Islet precursor cell (in vitro differentiated cells): ENCODE results near the gene KLF14.
"Not testable (repeated sequence)": the region's sequence is repeated elsewhere in the genome, so short reads cannot be mapped to it uniquely, and the experiment has no call there.

Experiments used
- DNase-seq: peaks from one replicate; pipeline ENCODE4 v3.0.0-alpha.2; 2018

KLF14 gene

GRCh38 chr7:130733931-130734814 lies at the start of gene KLF14:
KLF14 (minus strand) TSS chr7:130734207; CDS start chr7:130734033, 174 bp downstream.
- peak; percentile 63 for DNase-seq

DNA sequence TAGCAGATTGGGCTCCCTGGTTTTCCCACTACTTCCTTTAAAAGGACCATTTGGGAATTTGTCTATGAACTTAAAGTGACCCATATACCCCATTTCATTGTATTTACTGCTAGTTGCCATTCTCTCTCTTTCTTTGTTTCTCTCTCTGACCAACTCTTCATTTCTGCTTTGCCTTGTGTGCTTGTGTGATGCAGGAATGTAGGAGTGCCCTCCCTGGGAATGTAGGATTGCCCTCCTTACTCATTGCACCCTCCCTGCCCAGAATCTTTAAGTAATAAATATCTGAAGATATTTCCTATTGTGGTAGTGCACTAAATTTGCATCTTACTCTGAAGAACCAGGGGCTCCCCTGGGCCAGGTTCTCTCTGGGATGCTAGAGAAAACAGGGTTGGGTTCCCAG lies 47.3 kb upstream of the KLF14 start:
- DNase-seq = no peak

- DNase-seq = no peak
Measured at GRCh38 chr7:130777426-130777825, 43.4 kb upstream of the KLF14 start.

DNA sequence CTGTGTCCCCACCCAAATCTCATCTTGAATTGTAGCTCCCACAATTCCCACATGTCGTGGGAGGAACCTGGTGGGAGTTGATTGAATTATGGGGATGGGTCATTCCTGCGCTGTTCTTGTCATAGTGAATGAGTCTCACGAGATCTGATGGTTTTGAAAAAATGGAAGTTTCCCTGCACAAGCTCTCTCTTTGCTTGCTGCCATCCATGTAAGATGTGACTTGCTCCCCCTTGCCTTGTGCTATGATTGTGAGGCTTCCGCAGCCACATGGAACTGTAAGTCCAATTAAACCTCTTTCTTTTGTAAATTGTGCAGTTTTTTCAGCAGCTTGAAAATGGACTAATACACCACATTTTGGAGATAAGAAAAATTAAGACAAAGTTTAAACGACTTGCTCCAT lies 38.4 kb upstream of the KLF14 start:
- not testable (repeated sequence) for DNase-seq

- no peak for DNase-seq
Measured at GRCh38 chr7:130768854-130769253, 34.8 kb upstream of the KLF14 start.

DNA sequence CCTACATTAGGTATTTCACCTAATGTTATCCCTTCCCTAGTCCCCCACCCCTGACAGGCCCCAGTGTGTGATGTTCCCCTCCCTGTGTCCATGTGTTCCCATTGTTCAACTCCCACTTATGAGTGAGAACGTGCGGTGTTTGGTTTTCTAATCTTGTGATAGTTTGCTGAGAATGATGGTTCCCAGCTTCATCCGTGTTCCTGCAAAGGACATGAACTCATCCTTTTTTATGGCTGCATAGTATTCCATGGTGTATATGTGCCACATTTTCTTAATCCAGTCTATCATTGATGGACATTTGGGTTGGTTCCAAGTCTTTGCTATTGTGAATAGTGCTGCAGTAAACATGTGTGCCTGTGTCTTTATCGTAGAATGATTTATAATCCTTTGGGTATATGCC lies 30.6 kb upstream of the KLF14 start:
- DNase-seq = not testable (repeated sequence)

DNA sequence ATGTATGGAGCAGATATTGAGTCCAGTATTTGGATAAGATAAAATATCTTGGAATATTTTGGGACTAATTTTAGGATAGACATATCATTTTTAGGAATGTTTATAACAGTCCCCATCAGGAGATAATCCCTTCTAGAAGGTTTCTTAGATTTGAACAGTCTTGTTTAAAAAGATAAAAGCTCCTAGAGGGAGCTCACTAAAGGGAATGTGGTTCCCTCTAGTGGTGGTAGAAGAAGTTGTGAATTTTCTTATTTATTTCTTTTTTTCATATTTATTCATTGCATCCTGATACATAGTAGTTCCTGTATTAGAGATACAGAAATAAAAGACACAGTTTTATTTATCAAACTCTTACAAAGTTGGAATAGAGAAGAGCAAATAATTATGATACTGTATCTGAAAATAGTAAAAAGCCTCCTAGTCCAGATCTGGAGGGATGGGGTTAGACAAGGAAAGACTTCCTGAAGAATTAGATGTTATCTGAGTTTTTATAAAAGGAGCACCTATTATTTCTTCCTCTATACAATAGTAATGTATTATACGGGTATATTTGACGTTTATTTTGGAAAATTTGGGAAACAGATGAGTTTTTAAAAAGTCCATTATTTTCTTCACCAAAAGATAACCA lies 24.5 kb upstream of the KLF14 start:
- no peak for DNase-seq

DNA sequence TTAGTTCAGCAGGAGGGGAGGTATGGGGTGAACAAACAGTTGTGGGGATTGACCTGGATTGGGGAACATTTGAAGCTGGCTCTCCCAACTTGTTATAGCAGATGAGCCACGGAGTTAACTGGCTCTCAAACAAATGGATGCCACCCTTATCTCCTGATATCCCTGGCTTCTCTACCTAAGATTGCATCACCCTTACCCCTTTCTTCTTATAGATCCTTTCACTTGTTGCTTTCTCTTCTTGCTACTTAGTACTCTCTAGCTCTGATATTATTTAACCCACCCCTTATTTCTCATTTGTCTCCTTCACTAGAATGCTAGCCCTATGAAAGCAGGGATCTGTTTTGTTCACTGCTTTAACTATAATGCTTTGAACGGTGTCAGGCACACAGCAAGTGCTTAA lies 22.3 kb upstream of the KLF14 start:
- DNase-seq = no peak

GRCh38 chr7:130752424-130752823 lies 18.4 kb upstream of the KLF14 start:
- DNase-seq = no peak

- no peak for DNase-seq
Measured at GRCh38 chr7:130750755-130751154, 16.7 kb upstream of the KLF14 start.

DNA sequence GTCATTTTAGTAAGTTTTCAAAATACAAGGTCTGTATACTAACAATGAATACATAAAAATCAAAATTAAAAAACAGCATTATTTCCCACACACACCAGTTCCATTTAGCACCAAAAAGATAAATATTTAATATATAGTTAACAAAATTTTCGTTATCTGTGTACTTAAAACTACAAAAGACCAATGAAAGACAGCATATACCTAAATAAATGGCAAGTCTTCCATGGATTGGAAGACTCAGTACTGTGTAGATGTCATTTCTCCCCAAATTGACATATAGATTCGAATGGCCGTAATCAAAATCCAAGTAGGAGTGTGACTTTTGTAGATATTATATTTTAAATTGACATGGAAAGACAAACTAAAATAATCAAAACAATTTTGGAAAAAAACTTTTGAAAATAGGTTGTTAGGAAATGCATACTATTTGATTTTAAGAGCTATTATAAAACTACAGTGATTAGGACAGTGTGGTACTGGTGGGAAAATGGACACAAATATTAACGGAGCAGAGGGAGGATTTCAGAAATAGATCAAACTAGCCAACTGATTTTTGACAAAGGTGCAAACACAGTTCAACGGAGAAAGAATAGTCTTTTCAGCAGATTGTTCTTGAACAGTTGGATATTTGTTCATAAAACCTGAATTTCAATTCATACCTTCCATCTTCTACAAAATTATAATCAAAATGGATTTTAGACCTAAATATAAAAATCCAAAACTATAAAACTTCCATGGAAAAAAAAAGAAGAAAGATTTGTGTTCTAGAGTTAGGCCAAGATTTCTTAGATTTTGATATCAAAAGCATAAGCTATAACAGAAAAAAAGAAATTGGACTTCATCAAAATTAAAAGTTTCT lies 14.8 kb upstream of the KLF14 start:
- no peak for DNase-seq

DNA sequence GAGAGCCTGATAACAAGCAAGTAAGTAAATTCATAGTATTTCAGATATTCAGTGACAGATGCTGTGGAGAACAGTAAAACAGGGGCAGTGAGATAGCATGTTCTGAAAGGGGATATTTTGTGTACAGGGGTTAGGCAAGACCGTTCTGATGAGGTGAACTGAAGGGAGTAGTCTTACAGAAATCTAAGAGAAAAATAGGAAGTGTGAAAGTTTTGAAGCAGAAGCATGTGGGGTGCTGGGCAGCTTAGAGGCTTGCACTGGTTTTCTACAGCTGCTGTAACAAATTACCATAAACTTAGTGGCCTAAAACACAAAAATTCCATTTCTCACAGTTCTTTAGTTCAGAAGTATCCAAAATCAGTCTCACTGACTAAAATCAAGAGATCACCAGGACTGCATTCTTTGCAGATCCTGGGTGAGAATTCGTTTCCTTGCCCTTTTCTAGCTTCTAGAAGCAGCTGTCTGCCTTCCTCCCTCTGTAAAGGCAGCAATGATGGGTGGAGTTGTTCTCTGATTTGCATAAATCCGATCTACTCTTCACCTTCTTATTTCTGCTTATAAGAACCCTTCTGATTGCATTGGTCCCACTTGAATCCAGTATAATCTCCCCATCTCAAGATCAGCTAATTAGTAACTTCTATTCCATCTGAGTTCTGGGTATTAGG lies 7.5 kb upstream of the KLF14 start:
- DNase-seq = no peak

GRCh38 chr7:130740606-130741005 lies 6.6 kb upstream of the KLF14 start:
- no peak for DNase-seq

DNA sequence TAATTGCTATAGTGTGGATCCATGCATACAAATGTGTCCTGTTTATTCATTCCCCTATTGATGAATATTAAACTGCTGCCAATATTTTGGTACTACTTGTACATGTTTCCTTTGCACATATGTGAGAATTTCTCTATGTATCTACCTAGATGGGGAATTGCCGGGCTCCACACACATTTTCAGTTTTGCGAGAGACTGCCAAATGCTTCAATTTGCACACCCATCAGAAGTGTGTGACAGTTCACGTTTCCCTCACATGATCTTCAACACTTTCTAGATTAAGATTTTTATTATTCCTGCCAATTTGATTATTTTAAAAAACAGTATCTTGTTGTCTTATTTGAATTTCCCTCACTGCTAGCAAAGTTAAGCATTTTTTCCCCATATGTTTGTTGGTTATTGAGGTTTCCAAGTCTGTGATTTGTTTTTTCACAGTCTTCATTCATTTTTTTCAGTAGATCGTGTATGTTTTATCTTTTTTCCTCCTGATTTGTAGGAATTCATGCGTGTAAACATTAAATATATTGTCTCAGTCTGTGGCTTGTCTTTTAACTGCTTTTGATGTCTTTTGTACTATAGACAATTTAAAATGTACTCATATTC lies 2.4 kb upstream of the KLF14 start:
- no peak for DNase-seq

DNA sequence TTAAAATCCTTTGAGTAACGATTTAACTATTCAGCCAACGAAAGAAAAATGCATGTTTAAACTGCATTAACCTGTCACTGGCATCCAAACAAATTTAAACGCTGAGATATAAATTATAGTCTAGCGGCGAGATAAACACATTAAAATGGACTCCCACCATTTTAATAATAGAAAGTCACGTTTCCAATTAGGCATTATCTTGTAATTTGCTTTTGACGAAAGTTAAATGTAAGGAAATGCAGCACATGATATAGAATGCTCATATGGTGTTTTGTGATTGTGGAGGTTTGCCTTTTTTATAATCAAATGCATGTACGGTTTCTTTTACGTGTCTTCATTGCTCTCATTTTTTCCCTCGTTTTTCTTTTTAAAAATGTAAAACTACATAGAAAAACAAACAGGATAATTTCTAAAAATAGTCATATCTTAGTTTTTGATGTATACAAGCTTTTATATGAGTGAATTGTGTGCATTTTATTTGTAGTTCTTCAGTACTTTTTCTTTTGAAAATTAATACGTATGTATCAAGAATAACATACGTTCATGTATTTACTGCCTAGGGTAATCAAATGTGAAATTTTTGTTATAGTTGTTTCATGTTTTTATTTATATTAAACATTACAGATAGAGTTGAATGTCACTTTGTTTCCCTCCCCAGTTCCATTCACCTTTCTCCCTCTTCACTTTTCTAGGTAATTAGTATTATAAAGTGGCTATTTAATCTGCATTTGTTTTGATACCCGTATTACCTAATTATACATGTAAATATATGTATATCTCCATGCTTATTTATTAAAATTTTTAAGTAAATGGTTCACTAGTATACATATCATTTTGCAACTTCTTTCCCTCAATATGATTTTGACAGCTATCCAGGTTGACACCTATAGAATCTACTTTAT lies 1.1 kb upstream of the KLF14 start:
- no peak for DNase-seq

DNA sequence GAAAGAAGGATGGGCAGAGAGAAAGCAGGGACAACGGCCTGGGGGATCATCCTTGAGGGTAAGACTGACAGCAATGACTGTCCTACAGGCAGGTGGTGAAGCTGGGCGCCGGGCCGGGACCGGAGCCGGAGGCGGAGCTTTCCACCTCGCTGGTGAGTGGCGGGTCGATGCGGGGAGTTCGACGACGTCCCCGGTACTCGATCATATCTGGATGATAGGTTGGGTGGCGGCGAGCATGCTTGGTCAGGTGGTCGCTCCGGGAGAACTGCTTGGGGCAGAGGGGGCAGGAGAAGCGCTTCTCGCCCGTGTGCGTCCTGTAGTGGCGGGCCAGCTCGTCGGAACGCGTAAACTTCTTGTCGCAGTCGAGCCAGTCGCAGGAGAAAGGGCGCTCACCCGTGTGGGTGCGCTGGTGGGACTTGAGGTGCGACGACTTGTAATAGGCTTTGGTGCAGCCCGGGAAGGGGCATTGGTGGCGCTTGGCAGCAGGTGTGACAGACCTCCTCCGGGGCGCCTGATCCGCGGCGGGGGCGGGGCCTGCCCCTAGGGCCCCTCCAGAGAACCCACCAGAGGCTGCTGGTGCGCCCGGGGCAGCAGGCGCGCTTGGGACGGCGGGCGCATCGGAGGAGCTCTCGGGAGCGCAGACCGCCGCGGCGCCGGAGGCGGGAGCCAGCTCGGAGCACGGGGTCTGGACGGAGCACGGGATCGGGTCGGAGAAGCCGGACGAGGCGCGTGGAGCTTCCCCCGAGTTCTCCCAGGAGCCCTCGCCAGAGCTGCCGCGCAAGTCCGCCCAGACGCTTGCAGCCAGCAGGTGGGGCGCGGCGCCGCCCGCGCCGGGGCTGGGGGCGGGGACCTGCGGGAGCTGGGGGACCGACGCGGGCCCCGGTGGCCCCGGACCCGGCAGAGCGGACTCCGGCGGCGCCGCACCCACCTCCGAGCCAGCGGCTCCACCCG lies 752 bp downstream of the KLF14 start:
- peak; percentile 65 for DNase-seq

GRCh38 chr7:130723784-130724183 lies 10.2 kb downstream of the KLF14 start:
- DNase-seq = no peak

DNA sequence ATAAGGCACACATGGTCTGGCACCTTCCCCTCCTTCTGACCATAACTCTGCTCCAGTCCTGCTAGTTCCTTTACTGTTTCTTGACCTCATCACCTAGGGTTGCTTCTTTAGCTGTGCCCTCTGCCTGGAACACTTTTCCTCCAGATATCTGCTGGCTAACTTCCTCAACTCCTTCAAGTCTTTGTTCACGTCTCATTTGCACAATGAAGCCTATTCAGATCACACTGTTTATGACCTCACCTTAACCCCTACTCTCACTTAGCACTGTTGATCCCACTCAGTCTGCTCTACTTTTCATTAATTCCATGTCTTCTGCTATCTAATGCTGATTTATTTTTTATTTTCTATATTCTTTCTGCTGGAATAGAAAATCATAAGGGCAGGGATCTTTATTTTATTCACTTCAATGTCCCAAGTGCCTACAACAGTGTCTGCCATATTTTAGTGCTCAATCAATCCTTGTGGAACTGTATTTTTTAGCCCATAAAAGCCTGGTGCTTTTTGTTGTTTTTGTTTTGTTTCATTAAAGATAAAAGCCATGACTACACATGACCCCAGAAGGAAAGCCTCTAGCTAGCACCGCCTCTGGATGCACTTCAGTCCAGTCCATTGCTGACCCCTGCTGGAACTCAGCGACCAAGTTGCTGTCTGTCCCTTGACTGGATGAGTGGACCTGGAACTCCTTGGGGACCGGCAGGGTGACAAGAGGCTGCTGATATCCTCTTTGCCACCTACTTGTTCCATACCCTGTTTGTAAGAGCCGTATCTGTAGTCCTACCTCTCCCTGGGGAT lies 12.3 kb downstream of the KLF14 start:
- peak; percentile 92 for DNase-seq

- no peak for DNase-seq
Measured at GRCh38 chr7:130719541-130719940, 14.5 kb downstream of the KLF14 start.
